Endometrial microvascular endothelial cells (primary cell): Measurements from ENCODE around the gene VCAM1. TPM values are rescaled to one million over a fixed set of nuclear protein-coding genes. Genes with fewer than 3 reads are reported as not detected.
"Not testable (repeated sequence)": the region's sequence is repeated elsewhere in the genome, so short reads cannot be mapped to it uniquely, and the experiment has no call there.

ENCODE experiments used
- in situ Hi-C: cut with HindIII; loops from 2 replicates; pipeline ENCODE4 v1.10.0; 2017; ENCODE audit warnings: low sequenced_read_pairs, low pct_unique_long_range_greater_than_20kb; ENCODE audit errors: inconsistent ontology term
- total RNA-seq: library from RNA; depleted of rRNA; stranded (reverse); fragments of >200 nt; gene quantifications from one replicate; pipeline ENCODE4 v1.2.3, GENCODE V29; 2015; ENCODE audit errors: inconsistent ontology term

Gene VCAM1
- 7.9 TPM for total RNA-seq

- in situ Hi-C loops = no loop called here
These were observed at the start of gene VCAM1 for GRCh38 chr1:100719490-100719889. Gene VCAM1 (plus strand): TSS chr1:100719742. CDS start chr1:100719861, 119 bp downstream.

GRCh38 chr1:100670083-100670482 is 49.5 kb upstream of the VCAM1 start:
- in situ Hi-C loops = no loop called here

GRCh38 chr1:100671601-100672000 is 47.9 kb upstream of the VCAM1 start:
- in situ Hi-C loops = no loop called here

- in situ Hi-C loops = no loop called here
These were observed 35.8 kb upstream of the VCAM1 start for GRCh38 chr1:100683448-100684349.

DNA sequence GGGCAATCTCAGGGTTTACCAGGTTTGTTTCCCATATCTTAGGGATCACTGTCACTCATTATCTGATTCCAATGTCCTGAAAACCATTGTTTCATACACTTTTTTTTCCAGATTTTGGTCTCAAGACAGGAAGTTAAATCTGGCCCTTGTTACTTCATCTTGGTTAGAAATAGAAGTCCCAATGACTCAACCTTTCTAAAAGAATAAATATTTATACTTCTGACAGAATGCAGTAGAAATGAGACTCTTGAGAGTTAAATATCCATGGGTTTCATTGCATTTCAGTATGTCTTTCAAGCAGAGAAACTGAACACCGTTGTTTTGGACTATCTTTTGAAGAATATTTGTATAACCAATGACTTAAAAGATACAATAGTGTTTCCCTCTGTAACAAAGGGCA is 19.8 kb upstream of the VCAM1 start:
- in situ Hi-C loops = no loop called here

GRCh38 chr1:100700586-100700985 is 19.0 kb upstream of the VCAM1 start:
- in situ Hi-C loops = no loop called here

- in situ Hi-C loops = no loop called here
These were observed 16.5 kb upstream of the VCAM1 start for GRCh38 chr1:100703052-100703451.

- in situ Hi-C loops = no loop called here
These were observed 15.8 kb upstream of the VCAM1 start for GRCh38 chr1:100703716-100704115.

GRCh38 chr1:100704473-100704872 is 15.1 kb upstream of the VCAM1 start:
- in situ Hi-C loops = no loop called here

- in situ Hi-C loops = no loop called here
These were observed 13.2 kb upstream of the VCAM1 start for GRCh38 chr1:100706296-100706695.

DNA sequence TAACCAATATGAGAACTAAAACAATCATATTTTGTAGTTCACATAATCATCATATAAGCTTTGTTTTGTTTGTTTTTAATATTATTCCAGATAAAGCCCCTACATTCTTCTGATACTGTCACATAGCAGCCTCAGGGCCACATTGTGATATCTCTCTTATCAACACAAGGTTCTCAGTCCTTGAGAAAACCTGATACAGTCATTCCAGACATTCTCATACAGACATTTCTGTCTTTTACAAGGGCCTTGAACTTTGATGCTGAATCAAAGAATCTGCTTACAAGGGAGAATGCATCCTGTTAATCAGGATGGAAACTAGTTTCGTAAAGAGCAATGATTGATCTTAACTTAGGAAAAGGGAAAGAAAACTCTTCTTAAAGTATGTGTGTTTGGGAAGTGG is 12.7 kb upstream of the VCAM1 start:
- in situ Hi-C loops = no loop called here

DNA sequence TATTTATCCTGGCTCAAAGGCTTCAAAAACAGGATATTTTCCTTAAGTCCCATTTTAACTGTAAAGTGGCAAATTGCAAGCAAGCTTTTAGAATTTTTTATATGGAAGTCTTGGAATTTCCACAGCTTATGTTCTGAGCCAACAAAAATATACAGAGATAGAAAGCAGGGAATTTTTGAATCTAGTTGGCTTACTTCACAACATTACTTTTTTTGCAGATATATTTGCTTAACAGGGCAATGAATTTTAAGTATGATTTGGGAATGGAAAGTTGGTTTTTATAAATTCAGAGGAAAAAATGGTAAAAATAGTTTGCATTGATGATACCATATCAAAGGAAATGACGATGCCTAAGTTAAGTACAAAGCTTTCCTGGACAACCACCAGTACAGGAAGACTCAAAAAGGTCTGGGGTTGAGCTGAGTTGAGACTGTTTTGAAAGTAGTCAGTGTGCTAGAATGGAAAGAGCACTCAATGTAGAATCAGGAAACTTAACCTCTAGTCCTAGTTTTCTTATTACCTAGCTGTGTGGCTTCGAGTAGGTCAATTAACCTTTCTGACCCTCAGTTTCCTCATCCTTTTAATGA is 11.0 kb upstream of the VCAM1 start:
- in situ Hi-C loops = no loop called here

DNA sequence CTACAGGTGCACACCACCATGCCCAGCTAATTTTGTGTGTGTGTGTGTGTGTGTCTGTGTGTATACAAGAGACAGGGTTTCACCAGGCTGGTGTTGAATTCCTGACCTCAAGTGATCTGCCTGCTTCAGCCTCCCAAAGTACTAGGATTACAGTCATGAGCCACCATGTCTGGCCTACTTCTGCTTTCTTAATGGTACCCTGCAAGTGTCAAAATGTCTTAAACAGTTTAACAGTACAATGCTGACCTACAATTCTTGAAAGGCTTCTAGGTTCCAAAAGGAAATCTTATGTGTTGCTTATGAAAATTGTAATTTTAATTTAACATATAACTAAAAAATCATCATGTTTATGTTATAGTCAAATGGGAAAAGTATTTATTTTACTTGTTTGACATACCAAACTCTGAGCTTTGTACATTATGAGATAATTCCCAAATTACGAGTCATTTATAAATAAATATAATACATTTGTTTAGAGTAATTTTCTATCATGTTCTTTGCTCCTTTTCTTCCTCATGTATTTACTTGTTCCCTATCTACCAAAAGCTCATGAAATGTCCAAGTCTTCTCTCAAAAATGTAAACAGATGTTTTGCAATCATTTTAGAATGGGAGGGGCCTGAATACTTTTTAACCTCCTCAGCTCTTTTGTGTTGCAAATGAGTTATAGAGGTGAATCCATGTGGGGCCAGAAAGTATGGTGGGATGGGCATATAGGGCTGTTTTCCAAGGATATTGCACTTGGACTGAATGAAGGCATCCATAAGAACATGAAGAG is 8.4 kb upstream of the VCAM1 start:
- in situ Hi-C loops = no loop called here

- in situ Hi-C loops = not testable (repeated sequence)
These were observed 6.5 kb upstream of the VCAM1 start for GRCh38 chr1:100713027-100713426.

- in situ Hi-C loops = no loop called here
These were observed 5.9 kb upstream of the VCAM1 start for GRCh38 chr1:100713626-100714025.

DNA sequence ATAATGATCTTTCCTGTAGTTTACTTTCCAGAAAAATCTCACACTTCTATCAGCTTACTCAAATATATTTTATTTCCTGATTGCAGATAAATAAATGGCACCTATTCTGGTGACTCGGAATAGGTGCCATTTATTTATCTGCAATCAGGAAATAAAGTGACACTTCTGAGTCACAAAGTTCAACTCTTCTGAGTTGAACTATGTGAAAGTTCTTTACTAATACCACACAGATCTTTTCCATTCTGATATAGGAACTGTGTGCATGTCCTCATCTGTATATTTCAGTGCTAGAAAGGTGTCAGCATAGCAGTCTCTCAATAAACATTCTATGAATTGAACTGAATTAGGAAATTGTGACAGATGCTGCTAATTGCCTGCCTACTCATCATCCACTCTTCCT is 4.9 kb upstream of the VCAM1 start:
- in situ Hi-C loops = no loop called here

- in situ Hi-C loops = no loop called here
These were observed 2.3 kb upstream of the VCAM1 start for GRCh38 chr1:100717218-100717617.

- in situ Hi-C loops = no loop called here
These were observed 961 bp upstream of the VCAM1 start for GRCh38 chr1:100718581-100718980.

- in situ Hi-C loops = no loop called here
These were observed 559 bp downstream of the VCAM1 start for GRCh38 chr1:100720101-100720500.

GRCh38 chr1:100720751-100721150 is 1.2 kb downstream of the VCAM1 start:
- in situ Hi-C loops = no loop called here
